Measurements from ENCODE around the gene MFSD11. TPM values are rescaled to one million over a fixed set of nuclear protein-coding genes. Genes with fewer than 3 reads are reported as not detected.
"Not testable (repeated sequence)": the region's sequence is repeated elsewhere in the genome, so short reads cannot be mapped to it uniquely, and the experiment has no call there.

Gene MFSD11
- total RNA-seq, 1 donor from 2014 or later = 20.8 TPM

DNA sequence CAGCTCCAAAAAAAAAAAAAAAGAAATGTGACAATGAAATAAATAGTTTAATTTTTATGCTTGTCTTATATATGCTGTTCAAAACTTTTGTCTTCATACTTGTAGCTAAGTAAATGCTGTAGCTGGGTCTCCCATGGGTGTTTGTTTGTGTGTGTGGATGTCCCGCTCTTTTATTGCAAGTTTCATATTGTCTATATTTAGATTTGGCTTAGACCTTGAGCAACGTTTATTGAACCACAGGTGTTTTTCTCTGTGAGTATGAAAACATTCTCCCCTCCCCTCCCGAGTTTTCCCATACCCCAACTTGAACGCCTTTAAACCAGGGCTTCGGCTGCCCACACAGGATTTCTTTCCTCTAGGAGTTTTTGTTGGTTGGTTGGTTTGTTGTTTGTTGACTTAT, 45.2 kb downstream of the MFSD11 start:
- Mint-ChIP-seq H3K4me3 (no peak overlapping the region), H3K27ac (no peak overlapping the region), H3K27me3 (no peaks in the 10 kb centered on the region), H3K4me1 (no peaks in the 10 kb centered on the region), H3K36me3 (ENCODE audit: low read depth) (peaks cover 33% of the 10 kb centered on the region), H3K9me3 (no peaks in the 10 kb centered on the region)
- POLR2A ChIA-PET = no interaction called here
- TF ChIP-seq, protein P1, sequence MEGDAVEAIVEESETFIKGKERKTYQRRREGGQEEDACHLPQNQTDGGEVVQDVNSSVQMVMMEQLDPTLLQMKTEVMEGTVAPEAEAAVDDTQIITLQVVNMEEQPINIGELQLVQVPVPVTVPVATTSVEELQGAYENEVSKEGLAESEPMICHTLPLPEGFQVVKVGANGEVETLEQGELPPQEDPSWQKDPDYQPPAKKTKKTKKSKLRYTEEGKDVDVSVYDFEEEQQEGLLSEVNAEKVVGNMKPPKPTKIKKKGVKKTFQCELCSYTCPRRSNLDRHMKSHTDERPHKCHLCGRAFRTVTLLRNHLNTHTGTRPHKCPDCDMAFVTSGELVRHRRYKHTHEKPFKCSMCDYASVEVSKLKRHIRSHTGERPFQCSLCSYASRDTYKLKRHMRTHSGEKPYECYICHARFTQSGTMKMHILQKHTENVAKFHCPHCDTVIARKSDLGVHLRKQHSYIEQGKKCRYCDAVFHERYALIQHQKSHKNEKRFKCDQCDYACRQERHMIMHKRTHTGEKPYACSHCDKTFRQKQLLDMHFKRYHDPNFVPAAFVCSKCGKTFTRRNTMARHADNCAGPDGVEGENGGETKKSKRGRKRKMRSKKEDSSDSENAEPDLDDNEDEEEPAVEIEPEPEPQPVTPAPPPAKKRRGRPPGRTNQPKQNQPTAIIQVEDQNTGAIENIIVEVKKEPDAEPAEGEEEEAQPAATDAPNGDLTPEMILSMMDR (IDR thresholded peaks at IDR 0.05) = no peak
- CTCF ChIA-PET = no interaction called here
- no peak for ATAC-seq (ENCODE audit: low read depth)
- intact Hi-C loops (cut with micrococcal nuclease) = no loop called here
- no peak for DNase-seq

DNA sequence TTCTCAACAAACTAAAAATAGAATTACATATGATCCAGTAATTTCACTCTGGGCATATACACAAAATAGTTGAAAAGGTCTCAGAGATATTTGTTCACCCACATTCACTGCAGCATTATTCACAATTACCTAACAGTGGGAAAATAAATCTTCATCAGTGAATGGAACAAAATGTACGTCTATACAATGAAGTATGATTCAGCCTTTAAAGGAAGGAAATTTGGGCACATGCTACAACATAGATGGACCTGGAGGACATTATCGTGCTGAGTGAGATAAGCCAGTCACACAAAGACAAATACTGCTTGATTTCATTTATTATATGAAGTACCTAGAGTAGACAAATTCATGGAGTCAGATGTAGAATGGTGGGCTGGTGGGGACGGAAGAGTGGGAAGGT, 47.0 kb downstream of the MFSD11 start:
- DNase-seq = no peak
- no peaks in the 10 kb centered on the region for H3K27me3 Mint-ChIP-seq
- ATAC-seq (ENCODE audit: low read depth) = no peak
- ChIA-PET CTCF (no interaction called here), POLR2A (no interaction called here)
- no peak overlapping the region for H3K4me3 Mint-ChIP-seq
- TF ChIP-seq, protein P1 (IDR thresholded peaks at IDR 0.05) = no peak
- peaks cover 25% of the 10 kb centered on the region for H3K36me3 Mint-ChIP-seq (ENCODE audit: low read depth)
- no peaks in the 10 kb centered on the region for H3K4me1 Mint-ChIP-seq
- intact Hi-C loops (cut with micrococcal nuclease) = no loop called here
- H3K9me3 Mint-ChIP-seq = no peaks in the 10 kb centered on the region
- H3K27ac Mint-ChIP-seq = no peak overlapping the region

DNA sequence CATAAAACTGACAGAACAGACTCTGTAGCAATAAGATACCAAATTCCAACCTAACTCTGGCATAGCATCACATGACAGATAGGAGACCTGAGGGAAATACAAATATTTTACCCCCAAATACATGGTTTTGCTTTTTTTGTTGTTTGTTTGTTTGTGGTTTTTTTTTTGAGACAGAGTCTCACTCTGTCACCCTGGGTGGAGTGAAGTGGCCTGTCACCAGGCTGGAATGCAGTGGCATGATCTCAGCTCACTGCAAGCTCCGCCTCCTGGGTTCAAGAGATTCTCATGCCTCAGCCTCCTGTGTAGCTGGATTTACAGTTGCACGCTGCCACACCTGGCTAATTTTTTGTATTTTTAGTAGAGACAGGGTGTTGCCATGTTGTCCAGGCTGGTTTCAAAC, 49.9 kb downstream of the MFSD11 start:
- DNase-seq; H3K4me3 Mint-ChIP-seq; H3K27ac Mint-ChIP-seq; POLR2A ChIA-PET; H3K9me3 Mint-ChIP-seq; ATAC-seq (ENCODE audit: low read depth); intact Hi-C loops (cut with micrococcal nuclease); CTCF ChIA-PET; H3K27me3 Mint-ChIP-seq: not testable (repeated sequence)
- Mint-ChIP-seq H3K4me1 (peaks cover 11% of the 10 kb centered on the region), H3K36me3 (ENCODE audit: low read depth) (peaks cover 11% of the 10 kb centered on the region)

DNA sequence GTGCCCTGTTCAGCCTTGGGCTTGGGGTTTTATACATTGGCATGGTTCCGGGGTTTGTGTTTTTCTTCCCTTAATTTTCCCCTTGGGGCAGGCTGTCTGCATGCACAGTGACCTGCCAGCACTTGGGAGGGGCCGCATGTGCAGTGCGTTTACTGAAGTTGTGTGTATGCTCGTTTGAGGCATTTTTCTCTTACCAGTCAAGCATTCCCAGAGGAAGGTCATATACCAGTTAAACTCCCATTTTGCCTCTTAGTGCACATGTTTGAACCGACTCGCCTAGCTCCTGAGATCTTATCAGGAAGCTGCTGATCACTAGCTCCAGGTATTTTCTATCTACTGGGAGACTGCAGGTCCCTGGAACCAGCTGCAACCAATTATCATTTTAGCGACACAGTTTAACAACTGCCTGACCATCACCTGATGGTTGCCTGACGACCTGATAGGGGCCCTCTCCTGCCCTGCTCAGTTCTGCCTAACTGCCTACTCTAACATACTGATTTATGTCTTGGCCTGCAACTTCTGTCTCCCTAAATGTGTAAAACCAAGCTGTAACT, 51.4 kb downstream of the MFSD11 start:
- ChIA-PET POLR2A (no interaction called here), CTCF (no interaction called here)
- no peak overlapping the region for H3K27ac Mint-ChIP-seq
- DNase-seq (no peak), ATAC-seq (ENCODE audit: low read depth) (no peak)
- H3K4me3 Mint-ChIP-seq = no peak overlapping the region
- H3K27me3 Mint-ChIP-seq = no peaks in the 10 kb centered on the region
- peaks cover 9% of the 10 kb centered on the region for H3K36me3 Mint-ChIP-seq (ENCODE audit: low read depth)
- intact Hi-C loops (cut with micrococcal nuclease) = no loop called here
- TF ChIP-seq, protein P1 (IDR thresholded peaks at IDR 0.05) = no peak
- H3K9me3 Mint-ChIP-seq = peaks cover 2% of the 10 kb centered on the region
- H3K4me1 Mint-ChIP-seq = peaks cover 11% of the 10 kb centered on the region

DNA sequence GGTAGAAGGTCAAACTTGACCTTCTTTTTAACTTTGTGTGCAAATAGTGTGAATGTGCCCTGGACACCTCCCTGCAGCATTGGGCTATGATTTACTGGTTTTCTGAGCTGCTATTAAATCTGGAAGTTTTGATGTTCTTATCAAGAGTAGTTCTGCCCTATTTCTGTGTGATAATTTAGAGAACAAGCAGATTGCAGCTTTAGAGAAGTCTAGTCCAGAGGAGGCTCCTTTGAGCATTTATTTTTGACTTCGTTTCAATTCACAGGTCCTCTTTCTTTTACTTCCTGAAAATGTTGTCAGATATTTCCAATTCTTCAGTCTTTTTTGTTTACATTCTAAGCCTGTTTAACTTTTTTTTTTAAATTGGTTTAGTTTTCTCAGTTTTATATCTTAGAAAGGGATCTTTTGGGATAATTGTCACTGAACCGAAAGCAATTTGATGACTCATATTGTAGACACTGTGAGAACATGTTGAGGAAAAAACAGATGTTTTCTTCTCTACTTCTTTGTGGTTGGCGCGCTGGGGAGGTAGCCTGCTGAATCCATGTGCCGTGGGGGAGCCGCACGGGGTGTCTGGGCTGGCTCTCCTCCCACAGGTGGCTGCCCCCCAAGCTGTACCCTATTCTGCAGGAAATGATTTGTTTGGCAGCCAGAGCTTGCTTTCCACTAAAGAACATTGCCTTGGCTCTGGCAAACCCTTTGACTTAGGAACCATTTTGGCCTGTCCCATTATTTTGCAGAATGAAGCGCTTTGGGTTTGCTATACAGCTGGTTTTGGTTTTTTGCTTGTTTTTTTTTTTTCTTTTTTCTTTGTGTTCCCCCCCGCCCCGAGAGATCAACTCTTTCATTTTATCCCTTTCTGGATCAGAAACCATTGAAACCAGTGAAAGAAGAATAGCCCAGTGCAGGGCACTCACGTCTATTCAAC, 53.4 kb downstream of the MFSD11 start:
- H3K27ac Mint-ChIP-seq = peak overlapping the region; percentile 59
- ChIA-PET POLR2A (interaction anchor here (0.5 kb wide), 1 partner anchor 31 kb away, joined by 4 read pairs; no protein-coding TSS in a partner anchor), CTCF (no interaction called here)
- peaks cover 2% of the 10 kb centered on the region for H3K9me3 Mint-ChIP-seq
- TF ChIP-seq, protein P1 (IDR thresholded peaks at IDR 0.05) = no peak
- intact Hi-C loops (cut with micrococcal nuclease) = no loop called here
- H3K36me3 Mint-ChIP-seq (ENCODE audit: low read depth) = peaks cover 5% of the 10 kb centered on the region
- DNase-seq (peak; percentile 16), ATAC-seq (ENCODE audit: low read depth) (peak; percentile 37)
- no peak overlapping the region for H3K4me3 Mint-ChIP-seq
- no peaks in the 10 kb centered on the region for H3K27me3 Mint-ChIP-seq
- H3K4me1 Mint-ChIP-seq = peaks cover 11% of the 10 kb centered on the region

All from activated B cell treated with CpG ODN at 0.5 μM for 24 hours (primary cell).